HG02798 (cell line): Measurements from ENCODE around the gene PLD2.

Source experiments
- ATAC-seq: cut with Tn5 transposase; IDR thresholded peaks from one replicate; pipeline ENCODE4 v1.9.1; 2021; ENCODE audit warnings: mild to moderate bottlenecking; ENCODE audit not compliant: unreplicated experiment, poor library complexity

Gene PLD2

GRCh38 chr17:4788807-4789700, 17.9 kb upstream of the PLD2 start, which contains the start of gene GLTPD2:
TSS of gene GLTPD2 (plus strand) at chr17:4788964. CDS start at chr17:4789012, 48 bp downstream.
- no peak for ATAC-seq

- no peak for ATAC-seq
Observed at GRCh38 chr17:4789701-4789950, 17.3 kb upstream of the PLD2 start.

GRCh38 chr17:4789951-4790704, 16.8 kb upstream of the PLD2 start:
- ATAC-seq = peak; percentile 90

- ATAC-seq = no peak
Observed at GRCh38 chr17:4790705-4791088, 16.3 kb upstream of the PLD2 start.

GRCh38 chr17:4795168-4795567, 11.8 kb upstream of the PLD2 start:
- no peak for ATAC-seq

GRCh38 chr17:4796552-4796920, 10.4 kb upstream of the PLD2 start:
- ATAC-seq = no peak

GRCh38 chr17:4800462-4801196, 6.3 kb upstream of the PLD2 start:
- ATAC-seq = no peak

- no peak for ATAC-seq
Observed at GRCh38 chr17:4802228-4802627, 4.7 kb upstream of the PLD2 start, which contains the start of gene C17orf114. TSS of gene C17orf114 (minus strand) at chr17:4802328.

GRCh38 chr17:4806456-4806776, 536 bp upstream of the PLD2 start:
- no peak for ATAC-seq

- ATAC-seq = no peak
Observed at GRCh38 chr17:4807605-4808377, 839 bp downstream of the PLD2 start.

- ATAC-seq = no peak
Observed at GRCh38 chr17:4808378-4808767, 1.4 kb downstream of the PLD2 start.

- no peak for ATAC-seq
Observed at GRCh38 chr17:4810696-4811290, 3.8 kb downstream of the PLD2 start.

GRCh38 chr17:4811471-4811870, 4.5 kb downstream of the PLD2 start:
- ATAC-seq = no peak

- no peak for ATAC-seq
Observed at GRCh38 chr17:4812690-4813089, 5.7 kb downstream of the PLD2 start.

- ATAC-seq = no peak
Observed at GRCh38 chr17:4815043-4815675, 8.2 kb downstream of the PLD2 start.

GRCh38 chr17:4816826-4817225, 9.9 kb downstream of the PLD2 start:
- ATAC-seq = no peak

- no peak for ATAC-seq
Observed at GRCh38 chr17:4818276-4818675, 11.3 kb downstream of the PLD2 start.

- no peak for ATAC-seq
Observed at GRCh38 chr17:4822835-4823234, 15.9 kb downstream of the PLD2 start.

- ATAC-seq = no peak
Observed at GRCh38 chr17:4823373-4824089, 16.6 kb downstream of the PLD2 start.
